Measurements from ENCODE around the gene TM4SF5.
A peak's percentile ranks its signal among the peaks of the same experiment; 100 is the strongest.

Gene TM4SF5, protein sequence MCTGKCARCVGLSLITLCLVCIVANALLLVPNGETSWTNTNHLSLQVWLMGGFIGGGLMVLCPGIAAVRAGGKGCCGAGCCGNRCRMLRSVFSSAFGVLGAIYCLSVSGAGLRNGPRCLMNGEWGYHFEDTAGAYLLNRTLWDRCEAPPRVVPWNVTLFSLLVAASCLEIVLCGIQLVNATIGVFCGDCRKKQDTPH

DNA sequence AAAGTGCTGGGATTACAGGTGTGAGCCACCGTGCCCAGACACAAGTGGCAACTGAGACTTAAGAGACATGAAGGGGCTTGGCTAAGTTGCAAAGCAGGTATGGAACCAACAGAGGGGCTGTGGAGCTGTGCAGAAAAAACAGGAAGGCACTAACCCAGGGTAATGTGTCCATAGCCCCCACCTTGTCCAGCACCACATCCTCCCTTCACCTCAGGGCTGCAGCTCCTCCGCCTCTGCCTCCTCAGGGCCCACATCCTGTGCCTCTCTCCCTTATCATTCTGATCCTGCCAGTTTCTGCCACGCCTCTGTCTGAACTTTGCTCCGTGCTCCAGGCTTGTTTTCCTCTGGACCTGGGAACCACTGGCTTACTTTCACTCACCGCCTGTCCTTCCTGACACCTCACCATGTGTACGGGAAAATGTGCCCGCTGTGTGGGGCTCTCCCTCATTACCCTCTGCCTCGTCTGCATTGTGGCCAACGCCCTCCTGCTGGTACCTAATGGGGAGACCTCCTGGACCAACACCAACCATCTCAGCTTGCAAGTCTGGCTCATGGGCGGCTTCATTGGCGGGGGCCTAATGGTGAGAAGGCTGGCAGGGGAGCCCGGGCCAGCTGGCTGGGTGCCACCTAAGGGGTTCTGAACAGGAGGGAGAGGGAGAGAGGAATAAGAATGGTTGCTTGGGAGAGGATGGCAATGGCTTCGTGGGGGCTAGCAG, at the start of gene TM4SF5:
TSS of gene TM4SF5 (plus strand) at position 368 of the 716 bp plus-strand sequence. CDS start at position 405, 37 bp downstream.
- no peak within 1 kb of the TSS for H3K4me3 ChIP-seq (ENCODE audit: low read length)
- no peak for TF ChIP-seq ZNF274 (IDR thresholded peaks at IDR 0.05; ENCODE audit: low read depth, low read length)

DNA sequence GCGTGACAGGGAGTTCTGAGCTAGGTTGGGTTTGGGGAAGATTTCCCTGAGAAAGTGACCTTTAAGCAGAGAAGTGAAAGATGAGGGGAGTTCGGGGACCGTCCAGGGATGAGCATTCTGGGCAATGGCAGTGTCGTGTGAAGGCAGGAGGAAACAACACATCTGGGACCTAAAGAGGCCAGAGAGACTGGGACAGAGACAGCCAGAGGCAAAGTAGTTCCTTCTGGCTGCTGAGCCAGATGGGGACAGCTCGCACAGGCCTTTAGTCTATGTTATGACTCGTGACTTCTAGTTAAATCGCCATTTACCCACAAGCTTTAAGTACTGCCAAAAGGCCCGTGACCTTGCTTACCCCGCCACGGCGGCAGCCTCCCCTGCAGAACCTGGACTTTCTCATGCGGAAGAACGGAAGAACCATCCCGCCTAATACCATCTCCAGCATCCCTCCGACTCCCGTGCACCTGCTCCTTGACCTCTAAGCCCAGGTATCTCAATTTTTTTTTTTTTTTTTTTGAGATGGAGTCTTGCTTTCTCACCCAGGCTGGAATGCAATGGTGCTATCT, 48.9 kb upstream of the TM4SF5 start:
- no peak overlapping the region for H3K4me3 ChIP-seq (ENCODE audit: low read length)
- no peak for TF ChIP-seq ZNF274 (IDR thresholded peaks at IDR 0.05; ENCODE audit: low read depth, low read length)

DNA sequence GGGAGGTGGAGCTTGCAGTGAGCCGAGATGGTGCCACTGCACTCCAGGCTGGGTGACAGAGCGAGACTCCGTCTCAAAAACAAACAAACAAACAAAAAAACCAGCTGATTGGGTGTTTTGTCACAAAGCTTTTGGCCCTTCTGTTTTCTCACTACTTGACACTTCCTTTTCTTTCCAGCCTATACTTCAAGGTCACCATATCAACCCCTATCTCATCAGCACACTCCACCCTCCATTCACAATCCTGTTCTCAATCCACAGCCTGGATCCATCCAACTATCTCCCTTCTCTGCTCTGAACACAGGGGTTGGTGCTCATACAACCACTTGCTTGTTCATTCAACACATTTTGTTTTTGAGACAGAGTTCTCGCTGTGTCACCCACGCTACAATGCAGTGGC, 47.0 kb upstream of the TM4SF5 start:
- H3K4me3 ChIP-seq (ENCODE audit: low read length) = no peak overlapping the region
- TF ChIP-seq ZNF274 (IDR thresholded peaks at IDR 0.05; ENCODE audit: low read depth, low read length) = no peak

DNA sequence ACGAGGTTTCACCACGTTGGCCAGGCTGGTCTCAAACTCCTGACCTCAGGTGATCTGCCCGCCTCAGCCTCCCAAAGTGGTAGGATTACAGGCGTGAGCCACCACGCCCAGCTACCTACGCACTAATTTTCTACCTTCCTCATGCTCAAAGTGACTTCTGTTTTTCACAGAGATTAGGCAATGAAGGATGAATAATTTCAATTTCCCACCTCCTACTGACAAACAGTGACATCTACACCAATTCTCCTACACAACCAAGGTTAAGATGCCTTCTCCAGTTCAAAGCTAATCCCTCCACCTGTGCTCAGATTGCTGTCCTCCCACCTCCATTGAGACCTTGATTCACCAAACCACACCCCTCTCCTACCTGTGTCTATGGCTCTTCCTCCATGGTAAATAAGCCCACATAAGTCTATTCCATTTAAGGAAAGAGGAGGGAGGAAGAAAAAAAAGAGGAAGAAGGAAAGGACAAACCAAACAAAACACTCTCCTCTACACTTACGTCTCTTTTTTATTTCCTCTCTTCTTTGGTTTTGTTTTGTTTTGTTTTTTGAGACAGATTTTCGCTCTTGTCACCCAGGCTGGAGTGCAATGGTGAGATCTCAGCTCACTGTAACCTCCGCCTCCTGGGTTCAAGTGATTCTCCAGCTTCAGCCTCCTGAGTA, 45.9 kb upstream of the TM4SF5 start:
- TF ChIP-seq ZNF274 (IDR thresholded peaks at IDR 0.05; ENCODE audit: low read depth, low read length) = no peak
- H3K4me3 ChIP-seq (ENCODE audit: low read length) = no peak overlapping the region

DNA sequence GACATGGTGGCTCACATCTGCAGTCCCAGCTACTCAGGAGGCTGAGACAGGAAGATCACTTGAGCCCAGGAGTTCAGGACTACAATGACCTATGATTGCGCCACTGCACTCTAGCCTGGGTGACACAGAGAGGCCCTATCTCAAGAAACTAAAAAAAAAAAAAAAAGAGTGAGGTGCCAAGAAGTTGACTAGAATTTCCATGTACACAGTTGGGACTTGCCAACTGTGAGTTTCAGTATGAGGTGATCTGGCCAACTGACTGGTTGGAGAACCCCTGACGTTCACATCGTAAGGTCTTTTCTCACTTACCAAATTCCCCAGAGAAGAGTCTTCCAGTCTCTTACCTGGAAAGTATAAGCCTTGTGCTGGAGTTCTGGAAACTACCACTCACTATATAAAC, 43.6 kb upstream of the TM4SF5 start:
- no peak for TF ChIP-seq ZNF274 (IDR thresholded peaks at IDR 0.05; ENCODE audit: low read depth, low read length)

DNA sequence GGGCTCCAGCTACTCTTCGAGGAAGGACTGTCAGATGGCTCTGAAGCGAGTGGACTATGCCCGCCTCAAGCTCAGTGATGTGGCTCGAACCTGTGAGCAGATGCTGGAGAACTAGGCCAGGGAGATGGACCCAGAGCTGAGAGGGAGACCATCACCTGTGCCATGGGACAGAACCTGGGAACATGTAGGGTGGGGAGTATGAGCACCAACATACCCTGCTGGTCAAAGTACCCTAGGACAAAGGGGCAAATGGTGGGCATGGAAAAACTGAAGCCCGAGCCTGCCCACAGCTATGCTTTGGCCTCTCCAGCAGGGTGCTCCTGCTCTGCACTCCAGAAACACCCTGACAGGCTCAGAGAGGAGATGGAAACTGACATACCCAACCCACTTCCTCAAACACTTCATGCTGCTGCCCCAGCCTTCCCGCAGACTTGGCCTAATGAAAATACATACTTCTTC, 38.6 kb upstream of the TM4SF5 start:
- no peak for TF ChIP-seq ZNF274 (IDR thresholded peaks at IDR 0.05; ENCODE audit: low read depth, low read length)
- no peak overlapping the region for H3K4me3 ChIP-seq (ENCODE audit: low read length)

More for the DNA sequence above, 43.6 kb upstream of the TM4SF5 start:
- H3K4me3 ChIP-seq (ENCODE audit: low read length) = no peak overlapping the region

DNA sequence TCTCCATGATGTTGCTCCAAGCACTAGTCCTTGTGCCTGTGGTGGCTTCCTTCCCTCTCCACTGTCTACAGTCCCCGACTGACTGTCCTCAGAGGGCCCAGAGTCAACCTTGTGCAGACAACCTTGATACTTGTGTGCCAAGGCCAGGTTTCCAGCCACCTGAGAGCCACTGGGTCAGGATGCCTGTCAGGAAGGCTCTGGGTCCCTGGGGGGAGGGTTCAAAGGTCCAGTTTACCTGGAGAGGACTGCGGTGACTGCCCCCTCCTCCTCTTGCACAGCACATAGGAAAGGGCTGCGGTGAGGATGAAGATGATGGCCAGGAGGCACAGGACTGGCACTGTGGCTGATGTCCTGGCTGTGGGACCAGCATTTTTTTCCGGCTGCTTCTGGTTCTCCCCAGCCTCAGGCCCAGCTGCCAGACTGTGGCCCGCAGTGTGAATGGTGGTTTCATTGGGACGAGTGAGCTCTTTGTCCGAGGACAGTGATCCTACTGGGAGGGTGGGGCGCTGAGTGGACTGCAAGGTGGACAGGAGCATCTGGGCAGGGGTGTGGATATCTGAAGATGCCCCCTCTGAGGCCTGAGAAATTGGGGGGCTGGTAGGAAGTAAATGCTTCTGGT, 36.7 kb upstream of the TM4SF5 start:
- no peak overlapping the region for H3K4me3 ChIP-seq (ENCODE audit: low read length)
- TF ChIP-seq ZNF274 (IDR thresholded peaks at IDR 0.05; ENCODE audit: low read depth, low read length) = no peak

DNA sequence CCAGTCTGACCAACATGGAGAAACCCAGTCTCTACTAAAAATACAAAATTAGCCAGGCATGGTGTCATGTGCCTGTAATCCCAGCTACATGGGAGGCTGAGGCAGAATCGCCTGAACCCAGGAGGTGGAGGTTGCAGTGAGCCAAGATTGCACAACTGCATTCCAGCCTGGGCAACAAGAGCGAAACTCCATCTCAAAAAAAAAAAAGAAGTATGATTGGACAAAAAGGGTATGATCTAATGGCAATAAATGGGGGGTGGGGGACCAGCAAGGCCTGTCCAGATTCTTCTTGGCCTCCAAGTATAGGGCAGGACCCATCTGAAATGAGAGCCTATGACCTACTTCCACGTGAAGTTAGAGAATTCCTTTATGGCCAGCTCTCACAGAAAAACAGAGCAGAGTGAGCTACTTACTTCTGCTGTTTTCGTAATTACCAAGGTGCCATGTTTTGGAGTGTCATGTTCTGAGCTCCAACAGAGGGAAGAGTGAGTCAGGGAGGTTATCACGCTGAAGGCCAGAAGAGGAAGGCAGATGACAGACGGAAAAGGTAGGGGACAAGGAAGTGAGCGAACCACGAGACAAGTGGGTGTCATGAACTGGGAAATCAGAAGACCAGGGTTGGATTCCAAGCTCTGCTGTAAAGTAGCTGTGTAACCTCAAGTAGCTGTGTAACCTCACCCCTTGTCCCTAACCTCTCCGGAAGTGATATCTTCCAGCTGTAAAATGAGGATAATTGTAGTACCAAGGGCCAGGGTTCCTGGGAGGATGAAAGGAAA, 35.6 kb upstream of the TM4SF5 start:
- H3K4me3 ChIP-seq (ENCODE audit: low read length) = no peak overlapping the region
- no peak for TF ChIP-seq ZNF274 (IDR thresholded peaks at IDR 0.05; ENCODE audit: low read depth, low read length)

DNA sequence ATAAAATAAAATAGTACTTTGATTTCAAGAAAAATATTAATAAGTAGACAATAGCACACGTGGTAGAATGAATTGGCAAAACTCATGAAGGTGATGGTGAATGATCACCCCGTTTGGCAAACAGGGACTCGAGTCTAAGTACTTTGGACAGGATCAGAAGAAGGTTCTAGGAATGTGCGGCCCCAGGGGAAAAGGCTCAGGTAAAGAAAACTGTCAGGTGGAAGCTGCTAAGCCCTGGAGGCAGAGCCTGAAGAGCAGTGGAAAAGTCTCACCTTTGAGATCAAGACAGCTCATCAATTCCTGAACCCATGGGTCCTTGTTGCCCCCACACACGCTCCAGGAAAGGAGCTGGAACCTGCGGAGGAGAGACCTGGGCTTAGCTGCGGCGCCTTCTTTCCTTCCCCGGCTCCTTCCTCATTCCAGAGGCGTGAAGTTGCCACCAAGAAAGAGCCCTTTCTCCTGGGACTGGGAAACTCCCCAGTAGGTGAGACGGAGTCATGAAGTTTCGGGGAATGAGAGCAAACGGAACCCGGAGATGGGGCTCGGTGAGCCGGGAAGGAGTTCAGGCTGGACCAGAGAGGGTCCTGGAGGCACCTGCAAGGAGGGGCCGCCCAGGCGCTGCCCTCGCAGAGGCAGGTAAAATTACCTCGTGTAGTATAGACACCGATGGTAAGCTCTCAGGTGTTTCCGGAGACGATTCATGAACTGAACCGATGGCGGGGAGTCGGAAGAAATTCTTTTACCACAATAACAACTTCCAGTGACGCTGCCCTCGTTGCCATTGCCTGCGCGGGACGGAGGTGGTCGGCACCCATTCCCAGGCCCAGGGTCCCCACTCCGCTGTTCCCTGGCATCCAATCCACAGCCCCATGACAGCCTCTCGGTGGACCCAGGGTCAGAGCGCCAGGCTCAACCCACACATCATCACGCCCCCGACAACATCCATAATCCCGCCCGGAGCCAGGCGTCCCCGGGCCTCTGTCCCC, 33.3 kb upstream of the TM4SF5 start:
- no peak for TF ChIP-seq ZNF274 (IDR thresholded peaks at IDR 0.05; ENCODE audit: low read depth, low read length)
- no peak overlapping the region; the same call in 1 of the 2 replicates for H3K4me3 ChIP-seq (ENCODE audit: low read length)

DNA sequence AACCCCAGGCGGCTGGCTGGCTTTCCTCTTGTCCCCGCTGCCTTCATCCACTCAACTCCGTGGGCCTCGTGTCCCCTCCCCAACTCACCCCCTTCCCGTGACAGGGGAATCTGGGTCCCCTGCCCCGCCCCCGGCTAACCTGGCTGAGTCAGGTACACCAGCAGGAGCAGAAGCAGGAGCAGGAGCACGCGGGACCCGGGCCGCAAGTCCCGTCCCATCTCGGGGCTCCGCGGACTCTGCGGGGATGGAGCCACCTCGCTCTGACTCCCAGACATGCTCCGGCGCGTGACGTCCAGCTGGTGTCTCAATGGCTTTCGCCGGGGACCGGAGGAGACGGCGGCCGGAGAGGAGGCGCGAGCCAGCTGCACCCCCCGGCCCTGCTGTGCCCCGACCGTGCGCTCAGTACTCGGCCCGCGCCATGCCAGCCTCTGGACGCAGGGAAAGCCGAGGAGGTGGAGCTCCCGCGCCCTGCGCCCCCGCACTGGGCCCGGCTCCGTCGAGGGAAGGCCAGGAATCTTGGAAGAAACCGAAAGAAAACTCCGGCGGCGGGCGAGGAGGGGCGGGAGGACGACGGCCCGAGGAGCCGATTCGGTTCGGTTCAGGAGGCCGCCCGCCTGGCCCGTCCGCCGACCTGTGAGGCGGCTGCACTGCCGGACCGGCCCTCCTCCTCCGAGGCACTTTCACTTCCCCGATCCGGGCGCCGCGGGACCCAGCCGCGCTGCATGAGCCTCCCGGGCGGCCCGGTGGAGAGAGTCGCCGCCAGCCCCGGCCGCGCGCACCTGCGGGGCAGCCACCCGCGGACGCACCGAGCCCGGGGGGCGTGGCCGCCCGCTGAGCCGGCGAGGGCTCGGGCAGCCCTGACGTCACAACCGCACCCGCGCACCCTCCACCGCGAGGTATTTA, 32.3 kb upstream of the TM4SF5 start, which contains the start of the genes CXCL16 and ZMYND15:
TSS of gene CXCL16 (minus strand) at position 807 of the 903 bp plus-strand sequence. CDS start at position 218, 589 bp downstream.
TSS of gene ZMYND15 (plus strand) at position 712 of the 903 bp plus-strand sequence. CDS start 716 bp downstream, outside the sequence.
- H3K4me3 ChIP-seq (ENCODE audit: low read length) = peak within 1 kb of the TSS; percentile 70
- TF ChIP-seq ZNF274 (IDR thresholded peaks at IDR 0.05; ENCODE audit: low read depth, low read length) = no peak

DNA sequence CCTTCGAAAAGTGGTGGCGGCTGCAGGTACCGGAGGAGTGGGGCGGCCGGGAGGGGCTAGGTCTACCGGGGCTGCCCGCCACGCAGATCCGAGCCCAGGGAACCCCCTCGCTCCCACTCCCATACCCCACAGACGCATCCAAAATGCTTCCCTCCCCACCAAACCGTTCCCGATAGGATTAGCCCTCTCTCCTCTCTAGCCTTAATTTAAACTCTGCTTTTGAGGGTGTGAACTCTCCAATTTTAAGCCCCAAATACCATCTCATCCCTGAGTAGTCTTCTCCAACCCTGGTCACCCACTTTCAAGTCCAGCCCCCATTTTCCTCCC, 31.7 kb upstream of the TM4SF5 start:
- no peak for TF ChIP-seq ZNF274 (IDR thresholded peaks at IDR 0.05; ENCODE audit: low read depth, low read length)
- peak overlapping the region; percentile 70; the same call in 1 of the 2 replicates for H3K4me3 ChIP-seq (ENCODE audit: low read length)

Measured in GM08714 (cell line).